Measurements from ENCODE around the gene APC2.
"Not testable (repeated sequence)": the region's sequence is repeated elsewhere in the genome, so short reads cannot be mapped to it uniquely, and the experiment has no call there.

APC2 gene

GRCh38 chr19:1412995-1413800 is 36.7 kb upstream of the APC2 start:
- DNase-seq, result no peak

GRCh38 chr19:1416014-1416841 is 33.7 kb upstream of the APC2 start:
- DNase-seq, result no peak

GRCh38 chr19:1417145-1417544 is 32.8 kb upstream of the APC2 start:
- no peak for DNase-seq

GRCh38 chr19:1417681-1418495 is 32.0 kb upstream of the APC2 start:
- DNase-seq, result no peak

- no peak for DNase-seq
Measured at GRCh38 chr19:1418496-1418775, 31.5 kb upstream of the APC2 start.

GRCh38 chr19:1418951-1419738 is 30.8 kb upstream of the APC2 start:
- no peak for DNase-seq

- DNase-seq, result not testable (repeated sequence)
Measured at GRCh38 chr19:1420085-1420484, 29.8 kb upstream of the APC2 start.

- no peak for DNase-seq
Measured at GRCh38 chr19:1420590-1420989, 29.3 kb upstream of the APC2 start.

GRCh38 chr19:1421218-1421957 is 28.5 kb upstream of the APC2 start:
- DNase-seq, result no peak

GRCh38 chr19:1421958-1422305 is 28.0 kb upstream of the APC2 start:
- no peak for DNase-seq

- DNase-seq, result no peak
Measured at GRCh38 chr19:1422360-1422759, 27.6 kb upstream of the APC2 start.

GRCh38 chr19:1422943-1423342 is 27.0 kb upstream of the APC2 start:
- DNase-seq, result no peak

- DNase-seq, result no peak
Measured at GRCh38 chr19:1423436-1424191, 26.3 kb upstream of the APC2 start.

GRCh38 chr19:1424192-1424955 is 25.5 kb upstream of the APC2 start:
- no peak for DNase-seq

GRCh38 chr19:1425102-1425837 is 24.7 kb upstream of the APC2 start:
- DNase-seq, result no peak

- DNase-seq, result no peak
Measured at GRCh38 chr19:1425902-1426301, 24.0 kb upstream of the APC2 start.

GRCh38 chr19:1426736-1427135 is 23.2 kb upstream of the APC2 start:
- DNase-seq, result no peak

GRCh38 chr19:1427221-1427920 is 22.6 kb upstream of the APC2 start:
- no peak for DNase-seq

GRCh38 chr19:1428738-1429391 is 21.1 kb upstream of the APC2 start:
- no peak for DNase-seq
